Activated CD8-positive, alpha-beta memory T cell treated with anti-CD3 and anti-CD28 coated beads for 1 hour (primary cell): ENCODE results near the gene LRP1.

Source experiments
- DNase-seq, 2 donors: peaks; one replicate each; pipeline ENCODE4 v3.0.0-alpha.2; 2020; ENCODE audit warnings: low read depth in 1 of 2; ENCODE audit errors: extremely low read depth in 1 of 2

Gene LRP1

GRCh38 chr12:57219993-57220754 lies 91.9 kb downstream of the LRP1 start:
- DNase-seq, result no peak

- no peak for DNase-seq
Measured at GRCh38 chr12:57220770-57221168, 92.5 kb downstream of the LRP1 start.

GRCh38 chr12:57221169-57221917 lies 93.1 kb downstream of the LRP1 start:
- DNase-seq, result no peak

- DNase-seq, result no peak
Measured at GRCh38 chr12:57222286-57223190, 94.3 kb downstream of the LRP1 start.

- DNase-seq, result no peak
Measured at GRCh38 chr12:57223191-57224165, 95.2 kb downstream of the LRP1 start.

GRCh38 chr12:57224278-57224972 lies 96.1 kb downstream of the LRP1 start:
- DNase-seq, result no peak

GRCh38 chr12:57224973-57225679 lies 96.8 kb downstream of the LRP1 start:
- peak; percentile 43 to 44 for DNase-seq

GRCh38 chr12:57225680-57226210 lies 97.5 kb downstream of the LRP1 start:
- no peak for DNase-seq

- no peak for DNase-seq
Measured at GRCh38 chr12:57226588-57227314, 98.5 kb downstream of the LRP1 start.

- DNase-seq, result no peak
Measured at GRCh38 chr12:57227315-57228115, 99.2 kb downstream of the LRP1 start.

GRCh38 chr12:57229046-57229633 lies 100.9 kb downstream of the LRP1 start:
- no peak for DNase-seq

- peak; percentile 82 to 85 for DNase-seq
Measured at GRCh38 chr12:57229634-57230380, 101.5 kb downstream of the LRP1 start, which contains the start of gene SHMT2. TSS of gene SHMT2 (plus strand) at chr12:57229711. CDS start at chr12:57229779, 68 bp downstream.

GRCh38 chr12:57230381-57231155 lies 102.3 kb downstream of the LRP1 start:
- no peak for DNase-seq

- no peak for DNase-seq
Measured at GRCh38 chr12:57231276-57232021, 103.2 kb downstream of the LRP1 start.
